ENCODE data around the gene GRWD1.

GRWD1 gene

GRCh38 chr19:48480183-48480557, 34.4 kb downstream of the GRWD1 start:
- no peak for TF ChIP-seq USF1 (IDR thresholded peaks at IDR 0.05)
- no peak for TF ChIP-seq FOXM1 (IDR thresholded peaks at IDR 0.05; ENCODE audit: borderline replicate concordance, low read depth)
- TF ChIP-seq MAX (IDR thresholded peaks at IDR 0.05): no peak
- no peak for TF ChIP-seq ZBTB7A (IDR thresholded peaks at IDR 0.05; ENCODE audit: low read depth)
- no peak for TF ChIP-seq EP300 (IDR thresholded peaks at IDR 0.05; ENCODE audit: borderline replicate concordance)
- no peak for TF ChIP-seq TAF1 (IDR thresholded peaks at IDR 0.05; ENCODE audit: low read depth)
- TF ChIP-seq YY1 (IDR thresholded peaks at IDR 0.05; ENCODE audit: low read depth): no peak
- TF ChIP-seq CEBPB (IDR thresholded peaks at IDR 0.05): no peak
- no peak for TF ChIP-seq TEAD4 (IDR thresholded peaks at IDR 0.05)
- no peak for TF ChIP-seq RAD21 (IDR thresholded peaks at IDR 0.05; ENCODE audit: low read depth)
- TF ChIP-seq NFIC (IDR thresholded peaks at IDR 0.05): no peak
- no peak for TF ChIP-seq EGR1 (IDR thresholded peaks at IDR 0.05)

GRCh38 chr19:48480558-48481500, 35.0 kb downstream of the GRWD1 start:
- TF ChIP-seq FOXM1 (IDR thresholded peaks at IDR 0.05; ENCODE audit: borderline replicate concordance, low read depth) (no peak), CREB1 (IDR thresholded peaks at IDR 0.05; ENCODE audit: low read depth) (no peak)

- TF ChIP-seq CREB1 (IDR thresholded peaks at IDR 0.05; ENCODE audit: low read depth) (no peak), YY1 (IDR thresholded peaks at IDR 0.05; ENCODE audit: low read depth) (no peak)
Observed at GRCh38 chr19:48481846-48482639, 36.3 kb downstream of the GRWD1 start.

- TF ChIP-seq EP300 (IDR thresholded peaks at IDR 0.05; ENCODE audit: borderline replicate concordance): no peak
Observed at GRCh38 chr19:48483301-48483700, 37.5 kb downstream of the GRWD1 start.

- no peak for TF ChIP-seq TCF12 (IDR thresholded peaks at IDR 0.05; ENCODE audit: low read depth)
- no peak for TF ChIP-seq TAF1 (IDR thresholded peaks at IDR 0.05; ENCODE audit: low read depth)
- TF ChIP-seq ZBTB7A (IDR thresholded peaks at IDR 0.05; ENCODE audit: low read depth): no peak
- no peak for TF ChIP-seq EGR1 (IDR thresholded peaks at IDR 0.05)
- TF ChIP-seq EP300 (IDR thresholded peaks at IDR 0.05; ENCODE audit: borderline replicate concordance): no peak
- no peak for TF ChIP-seq CREB1 (IDR thresholded peaks at IDR 0.05; ENCODE audit: low read depth)
- no peak for TF ChIP-seq USF1 (IDR thresholded peaks at IDR 0.05)
- no peak for TF ChIP-seq CEBPB (IDR thresholded peaks at IDR 0.05)
Observed at GRCh38 chr19:48484247-48484893, 38.6 kb downstream of the GRWD1 start.

- no peak for TF ChIP-seq YY1 (IDR thresholded peaks at IDR 0.05; ENCODE audit: low read depth)
- TF ChIP-seq CREB1 (IDR thresholded peaks at IDR 0.05; ENCODE audit: low read depth): no peak
- TF ChIP-seq EP300 (IDR thresholded peaks at IDR 0.05; ENCODE audit: borderline replicate concordance): no peak
- TF ChIP-seq NFIC (IDR thresholded peaks at IDR 0.05): no peak
- no peak for TF ChIP-seq TAF1 (IDR thresholded peaks at IDR 0.05; ENCODE audit: low read depth)
- TF ChIP-seq MAX (IDR thresholded peaks at IDR 0.05): no peak
- TF ChIP-seq EGR1 (IDR thresholded peaks at IDR 0.05): no peak
- no peak for TF ChIP-seq RAD21 (IDR thresholded peaks at IDR 0.05; ENCODE audit: low read depth)
- no peak for TF ChIP-seq REST (IDR thresholded peaks at IDR 0.05; ENCODE audit: low read depth)
- TF ChIP-seq ZBTB7A (IDR thresholded peaks at IDR 0.05; ENCODE audit: low read depth): no peak
- no peak for TF ChIP-seq TEAD4 (IDR thresholded peaks at IDR 0.05)
- no peak for TF ChIP-seq USF1 (IDR thresholded peaks at IDR 0.05)
- TF ChIP-seq TCF12 (IDR thresholded peaks at IDR 0.05; ENCODE audit: low read depth): no peak
- no peak for TF ChIP-seq CEBPB (IDR thresholded peaks at IDR 0.05)
- TF ChIP-seq FOXM1 (IDR thresholded peaks at IDR 0.05; ENCODE audit: borderline replicate concordance, low read depth): no peak
Observed at GRCh38 chr19:48484931-48485612, 39.3 kb downstream of the GRWD1 start.

Measured in Ishikawa (cell line).